H1 (cell line): ENCODE measurements around the gene FAM131C. TPM values are rescaled to one million over a fixed set of nuclear protein-coding genes. Genes with fewer than 3 reads are reported as not detected.
"Not testable (repeated sequence)": the region's sequence is repeated elsewhere in the genome, so short reads cannot be mapped to it uniquely, and the experiment has no call there.

Source experiments
- CTCF ChIA-PET: fragments of 300-600 bp; sonication (Branson Sonifier 250); formaldehyde crosslinking; loops from one replicate; lab custom pipeline; 2021; ENCODE audit not compliant: partially characterized antibody; lab: Charles Lee
- POLR2A ChIA-PET: fragments of 300-600 bp; sonication (Branson Sonifier 250); formaldehyde crosslinking; loops from one replicate; lab custom pipeline; 2021; ENCODE audit warnings: inconsistent platforms; ENCODE audit not compliant: partially characterized antibody; lab: Charles Lee
- DNase-seq, 2 experiments: peaks; one replicate each; pipeline versions ENCODE4 v3.0.0 to v3.0.0-alpha.2; 2010 to 2022; ENCODE audit warnings: low spot score in 2 of 2, low read depth in 1 of 2, mixed read lengths in 1 of 2
- FAIRE-seq: peaks from 2 replicates; lab custom pipeline; 2011; peaks lifted over from hg19 to GRCh38; lab: Jason Lieb, UNC
- H2AFZ ChIP-seq: 2 replicates; pipeline ENCODE4 v1.8.1; 2012; ENCODE audit warnings: low read length, inconsistent platforms
- H2AK5ac ChIP-seq: 2 replicates; pipeline ENCODE4 v1.6.1; 2013; ENCODE audit warnings: low read depth, low read length
- H2BK120ac ChIP-seq: replicated peaks from 2 replicates; pipeline ENCODE3; 2013; ENCODE audit warnings: low read depth, low read length, inconsistent platforms
- H2BK12ac ChIP-seq: 2 replicates; pipeline ENCODE4 v1.6.1; 2013; ENCODE audit warnings: low read depth, low read length
- H2BK15ac ChIP-seq: 2 replicates; pipeline ENCODE4 v1.6.1; 2013; ENCODE audit warnings: low read length
- H2BK20ac ChIP-seq: 2 replicates; pipeline ENCODE4 v1.6.1; 2013; ENCODE audit warnings: low read length
- H2BK5ac ChIP-seq: 2 replicates; pipeline ENCODE4 v1.6.1; 2013; ENCODE audit warnings: low read depth, low read length
- H3K14ac ChIP-seq: 2 replicates; pipeline ENCODE4 v1.6.1; 2013; ENCODE audit warnings: inconsistent platforms; ENCODE audit not compliant: insufficient read length
- H3K18ac ChIP-seq: 2 replicates; pipeline ENCODE4 v1.6.1; 2013; ENCODE audit warnings: low read length; ENCODE audit errors: extremely low read depth
- H3K23ac ChIP-seq: 2 replicates; pipeline ENCODE4 v1.6.1; 2013; ENCODE audit warnings: inconsistent platforms; ENCODE audit not compliant: insufficient read length
- H3K23me2 ChIP-seq: 2 replicates; pipeline ENCODE4 v1.6.1; 2013; ENCODE audit warnings: low read depth, low read length
- H3K27ac ChIP-seq: 2 replicates; pipeline ENCODE4 v1.6.1; 2011; ENCODE audit warnings: low read depth, low read length, inconsistent platforms
- H3K27me3 ChIP-seq, 4 experiments: replicated peaks in 1 of 4; 1 replicate in 1 of 4; 2 replicates in 3 of 4; pipeline versions ENCODE4 v1.6.1 to v1.8.1; 2011 to 2013; ENCODE audit warnings: low read length in 3 of 4, mild to moderate bottlenecking in 3 of 4, inconsistent platforms in 2 of 4, mixed read lengths in 2 of 4, moderate library complexity in 1 of 4; ENCODE audit not compliant: control insufficient read depth in 3 of 4, insufficient read depth in 3 of 4; ENCODE audit errors: extremely low read depth in 1 of 4
- H3K36me3 ChIP-seq, 4 experiments: 2 replicates each; pipeline versions ENCODE4 v1.6.1 to v1.8.1; 2011 to 2013; ENCODE audit warnings: mild to moderate bottlenecking in 4 of 4, low read length in 3 of 4, moderate library complexity in 2 of 4, control low read depth in 1 of 4, inconsistent platforms in 1 of 4; ENCODE audit not compliant: insufficient read depth in 4 of 4, control insufficient read depth in 2 of 4
- H3K4ac ChIP-seq: replicated peaks from 2 replicates; pipeline ENCODE3; 2013; ENCODE audit warnings: low read length, low read depth, mixed read lengths, inconsistent platforms; ENCODE audit not compliant: insufficient read length
- H3K4me1 ChIP-seq, 4 experiments: replicated peaks in 1 of 4; 1 replicate in 1 of 4; 2 replicates in 3 of 4; pipeline versions ENCODE4 v1.6.1 to v1.8.1; 2011 to 2013; ENCODE audit warnings: low read length in 3 of 4, inconsistent platforms in 2 of 4, mixed read lengths in 1 of 4; ENCODE audit not compliant: insufficient read depth in 4 of 4, control insufficient read depth in 3 of 4
- H3K4me2 ChIP-seq, 2 experiments: 2 replicates each; pipeline versions ENCODE4 v1.6.1 to v1.8.1; 2011 to 2013; ENCODE audit warnings: low read depth in 2 of 2, low read length in 2 of 2, control low read depth in 1 of 2, inconsistent platforms in 1 of 2, mild to moderate bottlenecking in 1 of 2; ENCODE audit not compliant: insufficient read depth in 1 of 2
- H3K4me3 ChIP-seq, 4 experiments: fragments of 200-600, 300-600 bp in 1 of 4; sonication (generic), shearing (Covaris generic), sonication (Bioruptor Twin) in 1 of 4; 2 replicates each; pipeline versions ENCODE4 v1.5.1 to v1.8.1; 2011 to 2016; ENCODE audit warnings: low read length in 4 of 4, low read depth in 3 of 4, control low read depth in 2 of 4, inconsistent platforms in 2 of 4, mild to moderate bottlenecking in 2 of 4, mixed read lengths in 1 of 4, moderate library complexity in 1 of 4; ENCODE audit not compliant: insufficient read depth in 2 of 4; ENCODE audit errors: extremely low read depth in 1 of 4
- H3K56ac ChIP-seq: replicated peaks from 2 replicates; pipeline ENCODE3; 2013; ENCODE audit warnings: low read depth, mild to moderate bottlenecking, mixed read lengths, low read length, inconsistent platforms; ENCODE audit not compliant: insufficient read length
- H3K79me1 ChIP-seq: 2 replicates; pipeline ENCODE4 v1.6.1; 2013; ENCODE audit warnings: low read depth, low read length, control low read depth
- H3K79me2 ChIP-seq, 2 experiments: 2 replicates each; pipeline versions ENCODE4 v1.6.1 to v1.8.1; 2012 to 2013; ENCODE audit warnings: low read length in 2 of 2, mild to moderate bottlenecking in 2 of 2, inconsistent platforms in 1 of 2; ENCODE audit not compliant: insufficient read depth in 2 of 2, control insufficient read depth in 1 of 2
- H3K9ac ChIP-seq, 4 experiments: replicated peaks in 1 of 4; 1 replicate in 1 of 4; 2 replicates in 3 of 4; pipeline versions ENCODE4 v1.6.1 to v1.8.1; 2011 to 2013; ENCODE audit warnings: low read depth in 3 of 4, low read length in 3 of 4, control low read depth in 2 of 4, mild to moderate bottlenecking in 2 of 4, moderate library complexity in 2 of 4, inconsistent platforms in 1 of 4; ENCODE audit errors: extremely low read depth in 1 of 4
- H3K9me3 ChIP-seq, 2 experiments: 2 replicates each; pipeline versions ENCODE4 v1.6.1 to v1.8.1; 2012 to 2013; ENCODE audit warnings: mild to moderate bottlenecking in 2 of 2, moderate library complexity in 2 of 2, control low read depth in 1 of 2, inconsistent platforms in 1 of 2, low read depth in 1 of 2, low read length in 1 of 2, mixed read lengths in 1 of 2; ENCODE audit not compliant: insufficient read depth in 2 of 2
- H4K20me1 ChIP-seq, 2 experiments: replicated peaks in 1 of 2; 2 replicates each; pipeline versions ENCODE3 to v1.8.1; 2011 to 2013; ENCODE audit warnings: inconsistent platforms in 2 of 2, low read length in 2 of 2, mild to moderate bottlenecking in 1 of 2; ENCODE audit not compliant: insufficient read depth in 2 of 2, control insufficient read depth in 1 of 2
- H4K5ac ChIP-seq: 2 replicates; pipeline ENCODE4 v1.6.1; 2013; ENCODE audit warnings: low read length, low read depth, mixed read lengths, inconsistent platforms; ENCODE audit not compliant: insufficient read length
- H4K8ac ChIP-seq: 2 replicates; pipeline ENCODE4 v1.8.0; 2013; ENCODE audit warnings: mild to moderate bottlenecking, moderate library complexity, low read length, inconsistent platforms; ENCODE audit not compliant: insufficient read depth; ENCODE audit errors: extremely low read depth
- H4K91ac ChIP-seq: replicated peaks from 2 replicates; pipeline ENCODE3; 2013; ENCODE audit warnings: low read length, mixed read lengths, inconsistent platforms; ENCODE audit not compliant: insufficient read length
- WGBS, 2 experiments: shearing (Covaris generic) in 1 of 2; methylation state at CpG; one replicate each; pipeline versions ENCODE4 v1.1.6 to v1.1.7; 2013 to 2015; ENCODE audit warnings: low lambda C conversion rate in 2 of 2, mixed read lengths in 2 of 2, inconsistent platforms in 1 of 2, low coverage in 1 of 2, missing lambda C conversion rate in 1 of 2; ENCODE audit not compliant: insufficient replicate concordance in 2 of 2, insufficient coverage in 1 of 2, insufficient read length in 1 of 2; ENCODE audit errors: extremely low coverage in 1 of 2, missing lambda C conversion rate in 1 of 2; 5-methylcytosine and 5-hydroxymethylcytosine counted together
- polyA plus RNA-seq, 7 experiments: library from polyadenylated mRNA; depleted of rRNA in 3 of 7; stranded (reverse) in 5 of 7; unstranded in 2 of 7; fragments of >200 nt in 5 of 7; fragments of 200-250 nt in 2 of 7; gene quantifications; 1 replicate in 5 of 7; 2 replicates in 1 of 7; 4 replicates in 1 of 7; pipeline versions ENCODE4 v1.2.1 to v1.2.3, GENCODE V29; 2011 to 2013; ENCODE audit warnings: missing spikeins in 2 of 7, mixed read lengths in 2 of 7
- total RNA-seq: library from RNA; stranded (reverse); fragmentation: NEBNext Ultra II Directional; extraction: Animal tissue kit (Norgen Biotek cat#: 25700); gene quantifications from 2 replicates; pipeline ENCODE4 v1.2.1, GENCODE V29; 2021

Gene FAM131C
- total and polyA plus RNA-seq, 2 of the 8 experiments (the other 6 are each of a cell fraction or from before 2014, with no cell fraction given), result 0.73 to 0.78 TPM

GRCh38 chr1:16061989-16062686, 11.3 kb downstream of the FAM131C start:
- not testable (repeated sequence) for H2AFZ ChIP-seq, H3K18ac ChIP-seq, H4K8ac ChIP-seq, H2BK120ac ChIP-seq, H4K20me1 ChIP-seq, FAIRE-seq, H3K4me3 ChIP-seq, H3K23me2 ChIP-seq, H2AK5ac ChIP-seq, H3K79me2 ChIP-seq, H2BK20ac ChIP-seq, H2BK5ac ChIP-seq, H3K9ac ChIP-seq, H3K14ac ChIP-seq, H3K23ac ChIP-seq, H3K36me3 ChIP-seq, H3K27me3 ChIP-seq, H2BK12ac ChIP-seq, H3K4ac ChIP-seq, H4K5ac ChIP-seq, H3K79me1 ChIP-seq, H2BK15ac ChIP-seq, H3K27ac ChIP-seq, DNase-seq, H3K4me2 ChIP-seq, H3K9me3 ChIP-seq, H3K56ac ChIP-seq, H4K91ac ChIP-seq
- ChIA-PET POLR2A (interaction anchor here (1.5 kb wide), 1 partner anchor 10 kb away, joined by 3 read pairs; no protein-coding TSS in a partner anchor), CTCF (interaction anchor here (0.7 to 1.1 kb wide), 4 partner anchors 20 to 259 kb away, joined by 3 to 4 read pairs (median 3); no protein-coding TSS in a partner anchor)
- WGBS, 2 experiments, result 92% methylated on average over 10 of the region's 18 CpGs; no CpG with 5 or more reads in 1 of the 2 experiments
- H3K4me1 ChIP-seq, result peaks cover 0 to 13% (median 10%) of the 10 kb centered on the region in 4 experiments; a peak in 6 of 7 replicates
